HCT116 (cell line): ENCODE measurements around the gene CASZ1. TPM values are rescaled to one million over a fixed set of nuclear protein-coding genes. Genes with fewer than 3 reads are reported as not detected.

ENCODE experiments used
- ATAC-seq: fragments of 200-7000 bp; cut with Tn5 transposase; 2 replicates; pipeline ENCODE4 v1.9.1; 2020; ENCODE audit warnings: mild to moderate bottlenecking, moderate library complexity
- BruUV-seq: library from RNA; stranded (reverse); fragments of 400-500 nt; replicated peaks from 2 replicates; lab custom pipeline; 2021; lab: Mats Ljungman, UMichigan
- CTCF ChIA-PET: fragments of 300-600 bp; sonication (Branson Sonifier 250); formaldehyde crosslinking; loops from one replicate; lab custom pipeline; 2021; ENCODE audit warnings: antibody characterized with exemption; lab: Charles Lee
- POLR2A ChIA-PET: fragments of 300-600, 350-600 bp; sonication (Branson Sonifier 250); formaldehyde crosslinking; loops from one replicate; lab custom pipeline; 2021; ENCODE audit warnings: antibody characterized with exemption; lab: Charles Lee
- RAD21 ChIA-PET, 2 experiments: fragments of 300-600 bp; sonication (Branson Sonifier 250); formaldehyde crosslinking; loops; one replicate each; lab custom pipeline; 2023; ENCODE audit warnings: low total read pairs in 2 of 2; ENCODE audit not compliant: uncharacterized antibody in 2 of 2, unreplicated experiment in 2 of 2, low non-redundant PET in 1 of 2; lab: Charles Lee
- DNase-seq: peaks from one replicate; pipeline ENCODE4 v3.0.0-alpha.2; 2010; ENCODE audit warnings: low read depth, low spot score
- H2AFZ ChIP-seq: fragments of 200-600 bp; shearing (Covaris generic), sonication (generic); 2 replicates; pipeline ENCODE4 v1.6.1; 2017; ENCODE audit warnings: low read depth, mixed run types, mixed read lengths, antibody characterized with exemption, low read length; ENCODE audit not compliant: poor library complexity, severe bottlenecking
- H3K27ac ChIP-seq: 2 replicates; pipeline ENCODE4 v1.5.1; 2012; ENCODE audit warnings: low read depth, low read length
- H3K27me3 ChIP-seq: fragments of 200-600 bp; sonication (generic); 2 replicates; pipeline ENCODE4 v1.6.1; 2016; ENCODE audit warnings: mixed run types, low read length, mixed read lengths; ENCODE audit not compliant: insufficient read depth
- H3K36me3 ChIP-seq, 2 experiments: fragments of 200-500 bp in 1 of 2; fragments of 200-600 bp in 1 of 2; sonication (Bioruptor generic) in 1 of 2; sonication (generic) in 1 of 2; 2 replicates each; pipeline versions ENCODE4 v1.5.1 to v1.6.1; 2014 to 2016; ENCODE audit warnings: low read length in 2 of 2, inconsistent platforms in 1 of 2, mixed read lengths in 1 of 2, mixed run types in 1 of 2; ENCODE audit not compliant: insufficient read depth in 2 of 2, control insufficient read depth in 1 of 2
- H3K4me1 ChIP-seq, 2 experiments: fragments of 200-600 bp in 1 of 2; sonication (generic) in 1 of 2; 2 replicates each; pipeline versions ENCODE4 v1.5.1 to v1.6.1; 2012 to 2017; ENCODE audit warnings: low read length in 2 of 2, inconsistent platforms in 1 of 2, mild to moderate bottlenecking in 1 of 2, mixed read lengths in 1 of 2, mixed run types in 1 of 2, moderate library complexity in 1 of 2; ENCODE audit not compliant: insufficient read depth in 2 of 2, control insufficient read depth in 1 of 2
- H3K4me2 ChIP-seq: fragments of 200-600 bp; sonication (generic); 2 replicates; pipeline ENCODE4 v1.6.1; 2017; ENCODE audit warnings: mixed run types, low read length, mixed read lengths
- H3K4me3 ChIP-seq, 2 experiments: fragments of 200-600 bp in 1 of 2; sonication (generic) in 1 of 2; replicated peaks in 1 of 2; 2 replicates each; pipeline ENCODE4 v1.5.1; 2011 to 2016; ENCODE audit warnings: low read length in 2 of 2, control low read depth in 1 of 2, low read depth in 1 of 2, mild to moderate bottlenecking in 1 of 2, mixed read lengths in 1 of 2, mixed run types in 1 of 2
- H3K79me2 ChIP-seq: fragments of 200-600 bp; sonication (generic); 2 replicates; pipeline ENCODE4 v1.6.1; 2017; ENCODE audit warnings: mild to moderate bottlenecking, mixed run types, low read length, moderate library complexity, mixed read lengths; ENCODE audit not compliant: insufficient read depth
- H3K9ac ChIP-seq: fragments of 200-600 bp; sonication (generic); 2 replicates; pipeline ENCODE4 v1.6.1; 2016; ENCODE audit warnings: low read length, mixed read lengths
- H3K9me2 ChIP-seq: fragments of 200-600 bp; sonication (generic), shearing (Covaris generic); 2 replicates; pipeline ENCODE4 v1.6.1; 2017; ENCODE audit warnings: mixed run types, mild to moderate bottlenecking, moderate library complexity; ENCODE audit not compliant: insufficient read depth
- H3K9me3 ChIP-seq, 2 experiments: fragments of 200-500 bp in 1 of 2; fragments of 200-600 bp in 1 of 2; sonication (Bioruptor generic) in 1 of 2; sonication (generic) in 1 of 2; 2 replicates each; pipeline ENCODE4 v1.6.1; 2014 to 2017; ENCODE audit warnings: low read length in 2 of 2, mixed read lengths in 2 of 2, inconsistent platforms in 1 of 2, low read depth in 1 of 2, mild to moderate bottlenecking in 1 of 2, mixed run types in 1 of 2, moderate library complexity in 1 of 2; ENCODE audit not compliant: control insufficient read depth in 1 of 2, insufficient read depth in 1 of 2
- H4K20me1 ChIP-seq: fragments of 200-600 bp; sonication (generic), shearing (Covaris generic); 2 replicates; pipeline ENCODE4 v1.6.1; 2017; ENCODE audit warnings: mixed run types, mild to moderate bottlenecking, moderate library complexity; ENCODE audit not compliant: insufficient read depth
- CEBPB ChIP-seq: IDR thresholded peaks from 2 replicates; pipeline ENCODE4 v1.6.1; 2012; ENCODE audit warnings: low read depth
- CTCF ChIP-seq, 3 experiments: fragments of 200-600 bp in 1 of 3; sonication (generic) in 1 of 3; IDR thresholded peaks in 2 of 3; conservative IDR thresholded peaks in 1 of 3; 2 replicates each; pipeline ENCODE4 v1.5.1; 2012 to 2017; ENCODE audit warnings: low read depth in 2 of 3, low read length in 2 of 3, antibody characterized with exemption in 1 of 3, borderline replicate concordance in 1 of 3, control low read depth in 1 of 3, mild to moderate bottlenecking in 1 of 3, mixed read lengths in 1 of 3, mixed run types in 1 of 3, moderate library complexity in 1 of 3; ENCODE audit not compliant: insufficient read depth in 1 of 3
- EZH2 ChIP-seq: fragments of 200-600 bp; sonication (generic); IDR thresholded peaks from 2 replicates; pipeline ENCODE4 v1.6.1; 2017; ENCODE audit warnings: antibody characterized with exemption, mixed run types
- EZH2phosphoT487 ChIP-seq: fragments of 200-600 bp; IDR thresholded peaks from 2 replicates; pipeline ENCODE4 v1.6.1; 2018; ENCODE audit warnings: antibody characterized with exemption, borderline replicate concordance
- FOSL1 ChIP-seq: IDR thresholded peaks from 2 replicates; pipeline ENCODE4 v1.6.1; 2012; ENCODE audit warnings: low read depth
- POLR2A ChIP-seq: IDR thresholded peaks from 2 replicates; pipeline ENCODE4 v1.7.0; 2011; ENCODE audit warnings: borderline replicate concordance; ENCODE audit not compliant: insufficient read depth, insufficient read length; ENCODE audit errors: extremely low read depth
- POLR2AphosphoS5 ChIP-seq: IDR thresholded peaks from 2 replicates; pipeline ENCODE4 v1.6.1; 2011; ENCODE audit warnings: mild to moderate bottlenecking, low read depth, low read length, moderate library complexity
- RAD21 ChIP-seq: IDR thresholded peaks from 2 replicates; pipeline ENCODE4 v1.6.1; 2012; ENCODE audit warnings: low read depth, mild to moderate bottlenecking
- SIN3A ChIP-seq: IDR thresholded peaks from 2 replicates; pipeline ENCODE4 v1.6.1; 2012; ENCODE audit warnings: low read depth
- TCF7L2 ChIP-seq: IDR thresholded peaks from 2 replicates; pipeline ENCODE4 v1.7.0; 2011; ENCODE audit warnings: borderline replicate concordance, inconsistent platforms; ENCODE audit not compliant: insufficient read depth, insufficient read length; ENCODE audit errors: extremely low read depth
- intact Hi-C: fragments of 100-400 bp; cut with micrococcal nuclease; formaldehyde crosslinking; loops from 2 replicates; pipeline ENCODE4 v1.10.0; 2022
- total RNA-seq: library from RNA; stranded (reverse); gene quantifications from one replicate; pipeline ENCODE4 v1.2.1, GENCODE V29; 2021; ENCODE audit not compliant: unreplicated experiment
- TF ChIP-seq, protein P1 (sequence below): IDR thresholded peaks from 2 replicates; pipeline ENCODE4 v1.6.1; 2011; ENCODE audit warnings: mild to moderate bottlenecking, low read length, moderate library complexity; ENCODE audit not compliant: insufficient replicate concordance; ENCODE audit errors: extremely low read depth

CASZ1 gene
- total RNA-seq, 1 experiment from 2014 or later: 7.7 TPM

DNA sequence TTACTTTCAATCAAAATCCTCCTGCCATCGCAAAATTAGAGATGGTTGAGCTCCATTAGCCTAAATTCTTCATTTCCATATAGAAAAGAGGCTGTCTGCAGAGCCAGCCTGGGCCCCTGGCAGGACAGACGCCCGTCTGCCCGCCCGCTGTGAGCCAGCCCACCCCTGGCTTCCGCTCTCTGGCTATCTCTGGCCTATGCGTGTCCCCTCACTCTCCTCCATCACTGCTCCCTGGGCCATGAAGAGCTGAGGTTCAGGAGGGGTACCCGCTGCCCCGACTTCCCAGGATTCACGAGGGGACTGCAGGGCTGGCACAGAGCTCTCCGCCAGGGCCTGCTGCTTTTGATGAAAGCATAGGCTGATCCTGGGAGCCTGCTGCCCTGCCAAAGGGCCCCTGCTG is 117.6 kb downstream of the CASZ1 start:
- BruUV-seq: no TSS peak
- RAD21 ChIA-PET: no interaction called here
- ATAC-seq: no peak
- no peak for TF ChIP-seq POLR2A
- TF ChIP-seq EZH2phosphoT487: no peak
- no peak for TF ChIP-seq RAD21
- no peak for TF ChIP-seq CEBPB
- no peak for TF ChIP-seq SIN3A
- no peak for TF ChIP-seq CTCF (IDR thresholded peaks at IDR 0.05 in 2 of 3, conservative IDR thresholded peaks at IDR 0.05 in 1 of 3; ENCODE audit: borderline replicate concordance in 1 of 3, insufficient read depth in 1 of 3, low read depth in 2 of 3, low read length in 2 of 3)
- TF ChIP-seq TCF7L2: no peak
- TF ChIP-seq, protein P1, sequence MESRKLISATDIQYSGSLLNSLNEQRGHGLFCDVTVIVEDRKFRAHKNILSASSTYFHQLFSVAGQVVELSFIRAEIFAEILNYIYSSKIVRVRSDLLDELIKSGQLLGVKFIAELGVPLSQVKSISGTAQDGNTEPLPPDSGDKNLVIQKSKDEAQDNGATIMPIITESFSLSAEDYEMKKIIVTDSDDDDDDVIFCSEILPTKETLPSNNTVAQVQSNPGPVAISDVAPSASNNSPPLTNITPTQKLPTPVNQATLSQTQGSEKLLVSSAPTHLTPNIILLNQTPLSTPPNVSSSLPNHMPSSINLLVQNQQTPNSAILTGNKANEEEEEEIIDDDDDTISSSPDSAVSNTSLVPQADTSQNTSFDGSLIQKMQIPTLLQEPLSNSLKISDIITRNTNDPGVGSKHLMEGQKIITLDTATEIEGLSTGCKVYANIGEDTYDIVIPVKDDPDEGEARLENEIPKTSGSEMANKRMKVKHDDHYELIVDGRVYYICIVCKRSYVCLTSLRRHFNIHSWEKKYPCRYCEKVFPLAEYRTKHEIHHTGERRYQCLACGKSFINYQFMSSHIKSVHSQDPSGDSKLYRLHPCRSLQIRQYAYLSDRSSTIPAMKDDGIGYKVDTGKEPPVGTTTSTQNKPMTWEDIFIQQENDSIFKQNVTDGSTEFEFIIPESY: no peak
- no peak for TF ChIP-seq FOSL1
- no peak for TF ChIP-seq POLR2AphosphoS5
- no peak for TF ChIP-seq EZH2
- TF ChIP-seq, all 23 proteins: peak for 0
- H3K9ac ChIP-seq: no peak overlapping the region
- H3K79me2 ChIP-seq: no peaks in the 10 kb centered on the region
- no peak overlapping the region for H3K4me3 ChIP-seq
- no peaks in the 10 kb centered on the region for H3K27me3 ChIP-seq
- no peak overlapping the region for H3K4me2 ChIP-seq
- CTCF ChIA-PET: no interaction called here
- POLR2A ChIA-PET: no interaction called here
- H3K9me2 ChIP-seq: no peaks in the 10 kb centered on the region
- no peaks in the 10 kb centered on the region for H3K36me3 ChIP-seq
- intact Hi-C loops: loop anchor here (1.0 kb wide), 1 partner anchor 117 kb away; the partner anchor contains the start of gene CASZ1
- H3K27ac ChIP-seq: no peak overlapping the region
- peaks cover 0 to 6% of the 10 kb centered on the region in 2 experiments; a peak in 1 of 4 replicates for H3K4me1 ChIP-seq
- no peak overlapping the region for H2AFZ ChIP-seq
- DNase-seq: no peak
- no peaks in the 10 kb centered on the region for H4K20me1 ChIP-seq
- no peaks in the 10 kb centered on the region for H3K9me3 ChIP-seq
